ENCODE measurements around the gene COL18A1.

Gene COL18A1

GRCh38 chr21:45415188-45415942 lies 10.4 kb downstream of the COL18A1 start:
- DNase-seq, result no peak

- DNase-seq, result no peak
Observed at GRCh38 chr21:45415943-45416611, 11.1 kb downstream of the COL18A1 start.

GRCh38 chr21:45416620-45417019 lies 11.7 kb downstream of the COL18A1 start:
- no peak for DNase-seq

DNA sequence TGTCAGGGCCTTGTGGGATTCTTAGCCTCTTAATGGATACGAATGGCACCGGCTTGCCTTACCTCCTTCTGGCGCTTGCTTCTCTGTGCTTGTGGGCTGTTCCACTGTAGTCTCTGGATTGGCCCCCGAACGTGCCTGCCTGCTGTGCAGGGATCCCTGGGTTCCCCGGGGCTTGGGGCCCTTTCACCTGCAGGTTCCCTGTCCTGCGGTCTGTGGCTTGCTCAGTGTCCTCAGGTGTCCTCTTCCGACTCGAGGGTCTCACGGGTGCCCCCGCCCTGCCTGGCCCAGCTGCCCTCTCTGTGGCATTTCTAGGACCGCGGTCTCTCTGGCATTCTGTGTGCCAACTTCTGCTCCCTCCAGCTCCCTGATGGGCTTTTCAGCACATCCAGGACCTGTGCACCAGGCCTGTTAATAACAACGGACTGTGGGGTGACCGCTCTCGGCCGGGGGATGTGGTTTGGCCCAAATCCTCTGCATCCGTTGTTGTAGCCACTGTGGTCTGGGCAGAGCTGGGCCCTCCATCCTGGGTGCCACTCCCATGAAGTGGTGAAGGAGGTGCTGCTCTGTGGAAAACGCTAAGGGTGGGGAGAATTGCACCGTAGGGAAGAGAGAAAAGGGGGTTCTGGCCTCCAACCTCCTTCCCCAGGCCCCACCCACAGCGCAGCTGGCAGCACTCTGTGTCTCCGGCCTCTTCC lies 12.4 kb downstream of the COL18A1 start:
- DNase-seq, result no peak

DNA sequence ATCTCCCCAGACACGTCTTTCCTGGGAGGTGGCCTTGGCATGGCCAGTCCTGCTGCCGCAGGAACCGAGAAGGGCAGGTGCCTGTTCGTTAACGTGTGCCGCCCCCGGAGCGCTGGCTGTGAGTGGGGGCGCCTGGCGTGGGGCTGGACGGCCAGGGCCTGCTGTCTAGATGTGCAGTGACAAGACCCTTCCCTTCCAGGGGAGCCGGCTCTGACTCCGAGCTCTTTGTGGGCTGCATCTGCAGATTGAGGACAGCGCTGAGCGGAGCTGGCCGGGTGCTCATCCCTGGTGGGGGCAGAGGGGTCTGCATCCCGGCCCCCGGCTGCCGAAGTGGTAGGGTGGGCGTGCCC lies 13.0 kb downstream of the COL18A1 start:
- no peak for DNase-seq

- no peak for DNase-seq
Observed at GRCh38 chr21:45418301-45419071, 13.5 kb downstream of the COL18A1 start.

DNA sequence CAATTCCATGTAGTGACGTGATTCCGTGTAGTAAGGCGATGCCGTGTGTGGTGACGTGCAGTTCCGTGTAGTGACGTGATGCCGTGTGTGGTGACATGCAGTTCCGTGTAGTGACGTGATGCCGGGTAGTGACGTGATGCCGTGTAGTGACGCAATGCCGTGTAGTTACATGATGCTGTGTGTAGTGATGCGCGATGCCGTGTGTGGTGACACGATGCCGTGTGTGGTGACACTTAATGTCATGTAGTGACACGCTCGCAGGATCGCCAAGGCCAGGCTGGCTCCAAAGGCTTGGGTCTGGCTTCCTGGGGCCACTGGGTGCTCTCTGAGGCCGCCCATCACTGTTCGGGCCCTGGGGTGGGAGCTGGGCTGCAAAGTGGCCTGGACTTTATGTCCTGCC lies 14.2 kb downstream of the COL18A1 start:
- DNase-seq, result no peak

DNA sequence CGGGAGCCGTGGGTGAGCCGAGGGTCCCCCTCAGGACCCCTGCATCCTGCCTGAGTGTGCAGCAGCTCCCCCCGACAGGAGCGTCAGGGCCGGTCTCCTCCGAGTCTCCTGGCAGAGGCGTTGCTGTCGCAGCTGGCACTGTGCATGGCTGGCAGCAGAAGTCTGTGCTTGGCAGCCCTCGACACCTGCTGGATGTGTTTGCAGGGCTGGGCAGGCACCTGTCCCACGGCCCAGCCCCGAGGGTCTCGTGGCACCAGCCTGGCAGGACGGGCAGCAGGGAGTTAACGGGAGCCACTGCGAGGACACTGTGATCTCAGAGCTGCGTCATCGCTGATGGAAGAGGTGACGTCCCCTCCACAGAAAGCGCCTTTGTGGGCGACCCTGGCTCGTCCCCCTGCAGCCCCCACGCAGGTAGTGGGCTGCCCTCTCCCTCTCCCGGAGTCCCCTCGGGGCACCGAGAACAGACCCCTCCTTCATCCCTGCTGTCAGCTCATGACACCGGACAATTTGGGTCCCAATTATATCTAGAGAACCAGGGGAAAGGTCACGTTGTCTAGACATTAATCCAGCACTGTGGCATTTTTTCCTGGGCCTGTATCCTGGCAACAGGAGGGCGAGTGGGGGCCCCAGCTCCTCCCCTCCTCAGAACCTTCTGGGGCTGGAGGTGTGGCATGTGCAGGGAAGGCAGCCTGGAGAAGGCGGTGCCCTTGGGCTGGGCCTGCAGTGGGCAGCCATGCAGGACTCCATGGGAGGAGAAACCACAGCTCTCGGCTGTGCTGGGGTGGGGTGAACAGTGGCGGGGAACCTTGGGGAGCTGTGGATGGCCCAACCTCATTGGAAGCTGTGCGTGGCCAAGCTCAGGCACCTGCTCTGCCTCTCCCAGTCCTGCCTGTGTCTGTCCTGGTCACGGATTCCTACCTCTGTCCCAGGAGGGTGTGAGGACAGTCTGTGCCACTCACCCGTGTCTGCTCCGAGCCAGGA lies 15.4 kb downstream of the COL18A1 start:
- no peak for DNase-seq

GRCh38 chr21:45421071-45421845 lies 16.3 kb downstream of the COL18A1 start:
- DNase-seq, result no peak

- DNase-seq, result no peak
Observed at GRCh38 chr21:45421846-45422775, 17.1 kb downstream of the COL18A1 start.

DNA sequence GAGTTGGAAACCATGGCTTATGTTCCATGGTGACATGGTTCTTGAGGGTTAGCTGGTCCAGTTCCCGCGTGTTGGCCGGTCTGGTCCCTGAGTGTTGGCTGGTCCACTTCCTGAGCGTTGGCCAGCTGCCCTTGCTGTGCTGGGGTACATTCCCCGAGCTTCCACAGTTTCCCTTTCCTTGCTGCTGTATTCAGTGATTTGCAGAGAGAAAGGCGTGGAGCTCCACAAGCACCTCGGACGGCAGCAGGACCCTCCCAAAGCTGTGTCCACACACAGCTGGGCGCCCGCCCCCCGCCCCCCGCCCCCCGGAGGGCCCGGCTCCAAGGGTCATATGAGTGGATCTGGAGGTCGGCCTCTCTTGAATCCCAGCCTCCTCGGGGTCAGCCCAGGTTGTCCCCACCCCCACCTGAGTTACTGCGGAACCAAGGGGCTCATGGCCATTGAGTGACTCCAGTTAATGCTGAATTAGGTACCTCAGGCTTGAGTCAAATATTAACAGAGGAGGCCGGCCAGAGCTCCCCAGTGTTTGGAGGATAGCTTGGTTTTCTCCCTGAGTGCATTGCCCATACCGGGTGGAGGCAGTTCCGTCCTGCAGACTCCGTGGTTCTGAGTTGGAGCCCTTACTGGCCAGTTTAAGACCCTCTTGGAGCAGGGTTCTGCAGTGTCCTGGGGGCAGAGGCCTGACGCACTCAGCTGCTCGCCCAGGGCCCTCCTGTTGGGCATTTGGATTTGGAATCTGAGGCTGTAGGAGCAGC lies 18.4 kb downstream of the COL18A1 start:
- no peak for DNase-seq

GRCh38 chr21:45423968-45424853 lies 19.2 kb downstream of the COL18A1 start:
- no peak for DNase-seq

GRCh38 chr21:45424854-45425795 lies 20.2 kb downstream of the COL18A1 start:
- DNase-seq, result no peak

GRCh38 chr21:45427331-45428271 lies 22.6 kb downstream of the COL18A1 start:
- DNase-seq, result no peak

DNA sequence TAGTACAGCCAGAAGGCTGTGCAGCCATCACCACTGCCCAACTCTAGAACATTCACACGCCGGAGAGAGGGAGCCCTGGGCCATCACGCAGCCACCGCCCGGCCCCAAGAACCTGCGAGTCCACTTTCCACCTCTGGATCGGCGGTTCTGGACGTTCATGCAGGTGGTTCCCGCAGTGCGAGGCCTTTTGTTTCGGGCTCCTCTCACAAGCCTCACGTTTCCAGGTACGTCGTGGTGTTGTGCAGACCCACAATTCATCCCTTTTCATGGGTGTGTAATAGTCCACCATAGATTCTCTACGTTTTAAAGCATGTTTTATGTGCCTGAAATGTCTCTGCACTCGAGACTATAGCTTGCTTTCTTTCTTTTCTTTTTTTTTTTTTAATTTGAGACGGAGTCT lies 23.6 kb downstream of the COL18A1 start:
- no peak for DNase-seq
